Measurements from ENCODE around the gene PRG3.

The PRG3 gene

GRCh38 chr11:57395905-57396623, 15.1 kb upstream of the PRG3 start:
- H3K4me3 ChIP-seq (ENCODE audit: low read length), result no peak overlapping the region
- TF ChIP-seq, protein P1, sequence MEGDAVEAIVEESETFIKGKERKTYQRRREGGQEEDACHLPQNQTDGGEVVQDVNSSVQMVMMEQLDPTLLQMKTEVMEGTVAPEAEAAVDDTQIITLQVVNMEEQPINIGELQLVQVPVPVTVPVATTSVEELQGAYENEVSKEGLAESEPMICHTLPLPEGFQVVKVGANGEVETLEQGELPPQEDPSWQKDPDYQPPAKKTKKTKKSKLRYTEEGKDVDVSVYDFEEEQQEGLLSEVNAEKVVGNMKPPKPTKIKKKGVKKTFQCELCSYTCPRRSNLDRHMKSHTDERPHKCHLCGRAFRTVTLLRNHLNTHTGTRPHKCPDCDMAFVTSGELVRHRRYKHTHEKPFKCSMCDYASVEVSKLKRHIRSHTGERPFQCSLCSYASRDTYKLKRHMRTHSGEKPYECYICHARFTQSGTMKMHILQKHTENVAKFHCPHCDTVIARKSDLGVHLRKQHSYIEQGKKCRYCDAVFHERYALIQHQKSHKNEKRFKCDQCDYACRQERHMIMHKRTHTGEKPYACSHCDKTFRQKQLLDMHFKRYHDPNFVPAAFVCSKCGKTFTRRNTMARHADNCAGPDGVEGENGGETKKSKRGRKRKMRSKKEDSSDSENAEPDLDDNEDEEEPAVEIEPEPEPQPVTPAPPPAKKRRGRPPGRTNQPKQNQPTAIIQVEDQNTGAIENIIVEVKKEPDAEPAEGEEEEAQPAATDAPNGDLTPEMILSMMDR (conservative IDR thresholded peaks at IDR 0.05; ENCODE audit: low read depth, low read length), result no peak
- no peak for DNase-seq (ENCODE audit: low read depth)

GRCh38 chr11:57394203-57394965, 13.4 kb upstream of the PRG3 start:
- TF ChIP-seq, protein P1 (conservative IDR thresholded peaks at IDR 0.05; ENCODE audit: low read depth, low read length), result no peak
- no peak overlapping the region for H3K4me3 ChIP-seq (ENCODE audit: low read length)
- DNase-seq (ENCODE audit: low read depth), result no peak

DNA sequence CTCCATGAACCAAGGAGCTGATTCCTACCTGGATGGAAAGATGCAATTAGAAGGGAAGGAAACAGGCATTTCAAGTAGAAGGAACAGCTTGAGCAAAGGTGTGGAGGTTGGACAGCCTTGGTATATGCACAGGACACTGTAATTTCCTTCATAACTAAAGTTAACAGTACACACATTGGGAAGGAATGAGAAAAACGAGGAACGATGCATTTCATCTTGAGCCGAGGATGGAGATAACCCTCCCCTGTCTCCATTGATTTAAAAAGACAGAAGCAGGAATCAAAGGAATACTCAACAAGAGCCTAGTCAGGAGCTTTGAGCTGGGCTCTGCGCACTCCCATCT, 11.8 kb upstream of the PRG3 start:
- H3K4me3 ChIP-seq (ENCODE audit: low read length), result no peak overlapping the region
- no peak for DNase-seq (ENCODE audit: low read depth)
- TF ChIP-seq, protein P1 (conservative IDR thresholded peaks at IDR 0.05; ENCODE audit: low read depth, low read length), result no peak

- TF ChIP-seq, protein P1 (conservative IDR thresholded peaks at IDR 0.05; ENCODE audit: low read depth, low read length), result no peak
- no peak for DNase-seq (ENCODE audit: low read depth)
- no peak overlapping the region for H3K4me3 ChIP-seq (ENCODE audit: low read length)
Measured at GRCh38 chr11:57392066-57392762, 11.3 kb upstream of the PRG3 start.

- TF ChIP-seq, protein P1 (conservative IDR thresholded peaks at IDR 0.05; ENCODE audit: low read depth, low read length), result no peak
- no peak overlapping the region for H3K4me3 ChIP-seq (ENCODE audit: low read length)
- no peak for DNase-seq (ENCODE audit: low read depth)
Measured at GRCh38 chr11:57391539-57391938, 10.6 kb upstream of the PRG3 start.

GRCh38 chr11:57391111-57391510, 10.2 kb upstream of the PRG3 start:
- no peak overlapping the region for H3K4me3 ChIP-seq (ENCODE audit: low read length)
- DNase-seq (ENCODE audit: low read depth), result no peak
- TF ChIP-seq, protein P1 (conservative IDR thresholded peaks at IDR 0.05; ENCODE audit: low read depth, low read length), result no peak

All from retinal pigment epithelial cell (primary cell).